HUDEP-2 (cell line): Measurements from ENCODE around the gene GOSR2.
"Not testable (repeated sequence)": the region's sequence is repeated elsewhere in the genome, so short reads cannot be mapped to it uniquely, and the experiment has no call there.

ENCODE experiments used
- DNase-seq, 76 experiments: peaks; one replicate each; lab custom pipeline; 2025; ENCODE audit not compliant: unreplicated experiment in 76 of 76; lab: John Stamatoyannopoulos, UW

GOSR2 gene

DNA sequence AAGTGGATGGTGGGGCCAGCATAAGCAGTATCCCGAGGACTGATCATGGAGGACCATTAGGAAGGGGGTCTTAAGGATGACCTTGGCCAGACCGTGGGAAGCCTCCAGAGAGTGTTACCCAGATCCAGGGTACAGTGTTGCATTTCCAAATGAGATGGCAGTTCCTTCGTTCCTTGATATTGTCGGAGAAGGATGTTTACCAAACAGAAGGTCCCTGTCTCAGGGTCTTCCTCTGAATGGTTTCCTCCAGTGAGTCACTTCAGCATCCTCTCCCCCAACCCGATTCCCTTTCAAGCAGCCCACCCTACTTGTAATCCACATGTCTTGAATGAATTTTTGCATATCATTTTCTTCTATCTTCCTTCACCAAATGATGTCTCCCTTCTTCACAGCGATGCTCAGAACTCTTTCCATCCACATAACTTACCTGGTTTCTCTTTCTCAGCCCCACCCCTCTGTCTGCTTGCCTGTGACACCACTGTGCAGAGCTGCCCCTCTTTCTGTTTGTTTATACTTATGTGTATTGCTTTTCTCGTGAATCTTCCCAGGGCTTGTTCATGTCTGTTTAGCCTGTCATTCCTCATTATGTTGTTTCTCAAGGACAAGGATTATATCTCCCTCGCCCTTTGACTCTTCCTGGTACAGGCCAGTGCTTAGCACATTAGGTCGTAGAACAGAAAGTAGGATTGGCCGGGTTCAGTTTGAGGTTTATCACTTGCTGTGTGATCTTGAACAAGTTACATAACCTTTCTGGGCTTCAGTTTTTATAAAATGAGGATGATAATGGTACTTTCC, 5.7 kb downstream of the GOSR2 start:
- DNase-seq, result no peak

DNA sequence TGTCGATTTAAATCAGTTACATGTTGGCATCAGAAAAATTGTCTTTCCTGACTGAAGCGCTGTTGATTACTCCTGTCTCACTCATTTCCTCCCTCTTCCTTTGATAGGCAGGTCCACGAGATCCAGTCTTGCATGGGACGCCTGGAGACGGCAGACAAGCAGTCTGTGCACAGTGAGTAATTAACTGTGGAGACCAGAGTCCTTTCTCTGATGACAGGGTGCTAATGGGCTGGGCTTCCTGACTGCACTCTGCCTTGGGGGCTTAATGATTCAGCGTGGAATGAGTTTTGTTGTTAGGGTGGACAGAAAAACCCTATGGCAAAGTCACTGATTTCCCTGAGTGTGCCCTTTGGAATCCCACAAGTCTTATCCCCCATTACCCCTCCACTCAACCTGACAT, 6.5 kb downstream of the GOSR2 start:
- DNase-seq, result peak in 6 of 76 experiments; percentile 7 to 40 (median 18)

DNA sequence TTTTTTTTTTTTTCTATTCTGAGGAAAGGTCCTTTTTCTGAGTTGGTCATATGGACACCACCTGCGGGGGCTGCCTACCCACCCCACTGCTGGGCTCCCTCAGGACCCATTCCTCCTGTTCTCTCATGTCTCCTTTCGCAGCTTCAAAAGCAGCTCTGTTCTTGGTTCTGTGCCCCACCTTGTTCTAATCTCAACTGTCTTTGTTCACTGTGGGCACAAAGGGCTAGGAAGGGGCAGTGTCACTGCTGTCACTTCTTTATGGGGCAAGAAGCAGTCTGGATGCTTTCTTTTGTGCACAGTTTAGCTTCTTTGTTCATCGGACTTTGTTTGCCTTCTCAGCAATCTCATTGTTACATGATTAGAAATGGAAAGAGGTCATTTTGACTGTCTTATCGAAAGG, 7.1 kb downstream of the GOSR2 start:
- peak in 9 of 76 experiments; percentile 4 to 25 (median 14) for DNase-seq

DNA sequence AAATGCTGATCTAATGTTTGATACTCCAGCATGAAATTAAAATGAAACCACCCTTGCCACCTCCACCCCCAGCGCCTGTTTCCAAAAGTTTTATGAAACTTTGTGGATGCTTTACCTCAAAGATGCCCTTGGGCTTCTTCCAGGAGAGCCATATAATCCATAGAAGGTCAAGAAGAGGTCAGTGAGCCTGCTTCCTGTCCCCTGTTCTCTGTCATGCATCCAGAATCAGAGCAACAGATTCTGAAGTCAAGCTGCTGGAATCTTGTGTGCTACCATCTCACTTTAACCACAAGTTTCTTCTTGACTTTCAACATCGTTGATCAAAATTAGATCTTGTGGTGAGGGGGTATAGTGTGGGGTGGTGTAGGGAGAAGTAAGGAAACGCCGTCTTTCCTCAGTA, 8.6 kb downstream of the GOSR2 start:
- no peak for DNase-seq

DNA sequence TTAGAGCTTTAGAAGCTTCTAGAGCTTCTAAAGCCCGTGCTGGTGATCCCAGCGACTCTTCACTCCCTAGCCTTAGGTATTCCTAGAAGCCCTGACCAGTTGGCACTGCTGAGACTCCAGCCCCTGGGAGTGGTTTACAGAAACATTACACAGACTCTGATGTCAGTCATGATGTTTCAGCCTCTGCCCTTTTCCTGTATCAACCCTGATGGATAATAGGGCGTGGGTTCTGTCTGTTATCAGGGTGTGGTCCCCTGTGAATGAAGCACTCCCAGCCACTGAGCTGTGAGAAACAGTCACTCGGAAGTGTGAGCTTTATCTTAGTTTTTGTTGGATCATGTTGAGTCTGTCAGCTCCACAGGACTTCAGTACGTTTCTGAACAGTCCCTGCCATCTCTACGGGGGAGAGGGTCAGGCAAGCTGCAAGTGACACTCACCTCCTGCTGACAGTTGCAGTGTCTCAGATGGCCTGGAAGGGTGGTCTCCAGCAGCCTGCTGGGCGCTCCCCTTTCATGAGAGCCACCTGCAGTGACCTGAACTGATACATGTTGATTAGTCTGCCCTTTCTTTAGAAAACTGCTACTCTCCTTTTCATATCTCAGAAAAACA, 12.8 kb downstream of the GOSR2 start:
- DNase-seq, result peak in 73 of 76 experiments; percentile 12 to 92 (median 72)

DNA sequence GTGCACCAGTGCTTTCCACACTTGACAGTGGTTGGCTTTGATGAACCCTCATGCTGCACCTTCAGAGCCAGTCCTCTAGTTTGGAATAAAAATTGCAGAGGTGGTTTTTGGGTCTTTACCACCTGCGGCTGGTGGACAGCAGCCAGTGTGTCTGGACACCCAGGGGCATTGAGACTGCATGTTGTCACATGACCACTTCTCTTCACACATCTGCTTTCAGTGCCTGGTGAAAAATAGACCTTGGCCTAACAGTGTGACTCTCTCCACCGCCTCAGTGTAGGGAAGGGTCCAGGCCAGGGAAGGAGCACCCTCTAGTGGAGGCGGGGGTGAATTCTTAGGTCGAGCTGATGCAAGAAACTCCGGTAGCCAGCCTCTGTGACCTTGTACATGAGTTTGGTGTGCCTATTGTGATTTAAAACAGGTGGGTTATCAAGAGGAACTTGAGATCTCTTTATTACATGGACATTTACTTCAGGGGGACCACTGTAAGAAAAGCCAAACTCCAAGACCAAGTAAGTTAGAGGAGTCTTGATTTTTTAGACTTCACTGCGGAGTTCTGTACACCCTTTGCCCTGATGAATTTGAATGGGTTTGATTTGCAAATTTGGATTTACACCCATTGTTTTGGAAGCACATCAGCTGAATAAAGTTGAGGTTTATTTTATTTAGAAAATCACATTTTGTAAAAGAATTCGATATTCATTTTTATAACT, 17.9 kb downstream of the GOSR2 start:
- peak in 65 of 76 experiments; percentile 22 to 85 (median 57) for DNase-seq

DNA sequence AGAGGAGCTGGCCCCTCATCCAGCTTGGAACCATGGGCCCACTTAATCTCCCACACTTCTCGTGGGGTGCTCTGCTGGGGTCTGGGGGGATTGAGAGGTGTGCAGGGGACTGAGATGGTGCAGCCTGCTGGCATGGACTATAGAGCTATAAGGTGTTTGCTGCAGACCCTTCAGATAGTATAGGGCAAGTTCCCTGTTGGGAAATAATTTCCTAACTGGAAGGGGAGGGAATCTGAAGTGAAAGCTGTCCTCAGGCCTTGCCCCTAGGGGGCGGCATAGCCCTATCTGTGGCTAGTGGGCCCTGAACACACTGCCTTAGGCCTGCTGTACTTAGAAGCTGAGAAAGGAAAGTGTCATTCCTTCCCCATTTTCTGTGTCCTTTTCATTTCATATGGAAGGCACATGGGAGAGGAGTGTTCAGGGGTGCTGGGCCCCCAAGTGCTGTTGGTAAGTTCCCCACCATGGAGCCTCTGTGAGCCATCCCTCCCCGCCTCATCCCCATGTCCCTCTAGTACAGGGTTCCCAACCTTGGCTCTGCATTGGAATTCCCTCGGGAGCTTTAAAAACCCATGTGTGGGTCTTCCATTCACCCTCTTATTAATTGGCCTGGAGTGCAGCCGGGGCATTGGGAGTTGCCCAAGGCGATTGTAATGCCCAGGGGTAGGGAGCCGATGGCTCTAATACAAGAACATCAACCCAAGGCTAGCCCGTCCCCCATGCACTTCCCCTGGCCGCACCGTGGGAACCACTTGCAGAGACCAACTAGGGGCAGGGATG, 19.7 kb downstream of the GOSR2 start:
- DNase-seq, result peak in 57 of 76 experiments; percentile 7 to 67 (median 44)

DNA sequence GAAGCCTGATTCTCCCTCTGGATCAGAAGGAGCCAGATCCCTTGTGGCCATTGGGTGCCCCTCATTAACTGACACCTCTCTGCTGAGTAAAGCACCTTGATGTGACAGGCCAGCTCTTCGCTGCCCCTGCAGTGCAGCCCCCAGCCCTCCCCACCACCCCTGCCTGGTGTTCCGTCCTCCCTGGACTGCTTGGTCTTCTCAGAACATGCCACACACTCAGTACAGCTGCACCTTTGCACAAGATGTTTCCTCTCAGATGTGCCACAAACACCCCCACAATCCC, 20.2 kb downstream of the GOSR2 start:
- DNase-seq, result peak in 1 of 76 experiments; percentile 15

DNA sequence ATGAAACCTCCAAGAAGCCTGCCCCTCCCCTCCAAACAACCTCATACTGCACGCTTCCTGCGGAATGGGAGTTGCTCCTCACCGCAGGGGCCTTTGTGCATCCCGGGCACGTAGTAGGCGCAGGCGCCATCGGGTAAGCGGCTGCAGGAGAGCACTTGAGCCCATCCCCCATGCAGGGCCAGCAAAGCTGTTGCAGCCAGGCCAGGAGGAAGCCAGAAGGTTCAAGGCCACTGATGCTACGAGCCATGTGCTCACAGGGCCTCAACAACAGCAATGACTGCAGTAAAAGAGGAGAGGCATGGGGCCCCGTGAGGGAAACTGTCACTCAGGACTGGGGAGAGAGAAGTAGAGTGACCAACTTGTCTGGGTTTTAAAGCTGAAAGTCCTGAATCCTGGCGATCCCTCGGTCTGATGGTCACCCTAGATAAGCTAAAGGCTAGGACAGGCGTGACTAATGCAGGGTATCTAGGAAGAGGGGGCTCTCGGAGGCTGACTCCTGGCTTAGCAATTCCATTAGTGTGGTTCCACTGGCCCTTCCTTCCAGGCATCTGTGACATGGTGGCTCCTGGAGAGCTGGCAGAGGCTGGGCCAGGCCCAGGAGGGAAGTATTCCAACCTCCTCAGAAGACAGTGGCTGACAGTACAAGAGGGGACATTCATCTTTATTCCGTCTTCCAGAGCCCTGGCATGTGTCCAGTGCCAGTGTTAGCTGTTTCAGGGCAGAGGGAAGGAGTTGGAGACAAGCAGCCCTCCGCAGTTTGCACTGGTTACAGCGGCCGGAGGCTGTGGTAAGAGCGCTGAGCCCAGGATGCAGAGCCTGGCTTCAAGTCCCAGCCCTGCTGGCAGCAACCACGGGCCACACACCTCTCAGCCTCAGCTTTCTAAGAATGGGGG, 20.8 kb downstream of the GOSR2 start:
- peak in 2 of 76 experiments; percentile 4 to 12 for DNase-seq

DNA sequence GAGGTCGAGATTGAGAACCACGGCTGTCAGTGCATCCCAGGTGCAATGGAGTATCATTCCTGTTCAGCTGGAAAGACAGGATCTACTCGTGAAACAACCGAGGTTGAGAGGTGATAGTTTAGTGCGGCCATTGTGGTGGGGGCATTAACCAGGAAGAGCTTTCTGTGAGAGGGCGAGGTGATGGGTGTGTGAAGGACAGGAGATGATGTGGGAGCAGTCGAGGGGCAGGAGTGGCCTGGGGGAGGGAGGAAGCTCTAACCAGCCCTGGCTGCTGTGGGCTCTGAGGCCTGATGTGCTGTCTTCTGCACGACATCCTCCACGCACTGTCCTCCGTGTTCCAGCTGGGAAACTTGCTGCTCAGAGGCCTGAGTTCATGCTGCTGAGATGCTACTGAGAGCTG, 22.0 kb downstream of the GOSR2 start:
- DNase-seq, result no peak

DNA sequence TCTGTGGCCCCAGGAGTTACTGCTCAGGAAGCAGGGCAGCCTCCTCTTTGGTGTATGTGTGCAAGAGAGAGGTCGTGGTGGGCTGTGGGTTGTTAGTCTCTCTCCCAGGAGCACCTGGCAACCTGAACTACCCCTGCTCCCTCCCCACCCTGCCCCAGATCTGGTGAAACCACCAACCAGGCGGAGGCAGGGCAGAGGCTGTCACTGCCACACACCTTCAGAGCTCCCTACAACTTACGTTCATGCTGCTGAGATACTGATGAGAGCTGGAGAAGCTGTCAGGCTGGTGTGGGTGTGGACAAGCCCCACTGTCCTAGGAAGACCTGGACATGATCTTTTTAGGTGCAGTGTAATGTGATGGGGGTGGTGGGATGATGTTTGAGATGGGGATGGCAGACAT, 24.3 kb downstream of the GOSR2 start:
- DNase-seq, result no peak

DNA sequence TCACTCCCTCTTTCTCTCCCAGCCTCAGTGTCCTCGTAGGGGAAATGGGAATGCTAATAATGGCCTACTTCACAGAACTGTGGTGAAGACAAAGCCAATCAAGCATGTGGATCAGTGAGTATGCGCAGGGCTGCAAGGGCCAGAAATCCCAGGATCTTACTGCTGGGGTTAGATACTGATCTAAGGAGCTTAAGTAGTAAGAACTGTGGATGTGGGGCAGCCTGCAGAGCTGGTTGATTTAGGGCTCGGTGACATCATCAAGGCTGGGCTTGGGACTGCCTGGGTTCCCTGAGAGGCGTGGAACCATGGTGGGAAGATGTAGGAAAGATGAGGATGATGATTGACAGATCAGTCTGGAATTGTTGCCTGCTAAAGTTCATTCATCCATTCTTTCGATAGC, 25.6 kb downstream of the GOSR2 start:
- no peak for DNase-seq

DNA sequence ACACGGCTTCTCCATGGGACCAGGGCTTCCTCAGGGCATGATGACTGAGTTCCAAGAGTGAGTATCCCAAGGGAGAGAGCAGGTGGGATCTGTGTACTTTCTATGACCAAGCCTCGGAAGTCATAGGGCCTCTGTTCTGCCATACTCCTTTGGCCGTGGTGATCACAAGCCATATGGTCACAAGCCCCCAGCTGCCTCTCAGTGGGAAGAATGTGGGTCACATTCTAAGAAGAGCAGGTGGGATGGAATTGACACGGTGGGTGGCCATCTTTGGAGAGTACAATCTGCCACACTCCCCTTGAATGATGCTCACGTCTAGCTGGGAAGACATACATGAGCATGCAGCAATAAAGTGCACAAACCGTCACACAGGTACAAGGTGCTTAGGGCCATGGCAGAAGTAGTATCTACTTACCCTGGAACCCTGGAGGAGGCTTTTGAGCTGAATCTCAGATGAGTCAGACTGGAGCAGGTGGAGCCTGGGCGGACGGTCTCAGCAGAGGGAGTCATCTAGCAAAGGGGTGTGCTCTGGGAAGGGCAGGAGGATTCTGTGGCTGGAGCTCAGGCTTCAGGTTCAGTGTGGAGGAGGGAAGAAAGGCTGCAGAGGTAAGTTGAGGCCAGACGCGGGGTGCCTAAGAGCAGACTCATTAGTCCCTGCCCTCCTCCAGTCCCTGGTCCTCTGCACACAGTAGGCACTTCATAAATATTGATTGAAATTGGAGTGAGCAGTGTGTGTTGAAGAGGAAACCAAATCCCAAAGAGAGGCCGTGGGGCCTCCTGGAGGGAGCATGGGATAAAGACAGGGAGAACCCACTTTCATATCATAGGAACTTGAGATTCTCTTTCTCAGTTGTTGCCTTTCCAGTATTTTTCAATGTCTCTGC, 26.6 kb downstream of the GOSR2 start:
- DNase-seq, result no peak

DNA sequence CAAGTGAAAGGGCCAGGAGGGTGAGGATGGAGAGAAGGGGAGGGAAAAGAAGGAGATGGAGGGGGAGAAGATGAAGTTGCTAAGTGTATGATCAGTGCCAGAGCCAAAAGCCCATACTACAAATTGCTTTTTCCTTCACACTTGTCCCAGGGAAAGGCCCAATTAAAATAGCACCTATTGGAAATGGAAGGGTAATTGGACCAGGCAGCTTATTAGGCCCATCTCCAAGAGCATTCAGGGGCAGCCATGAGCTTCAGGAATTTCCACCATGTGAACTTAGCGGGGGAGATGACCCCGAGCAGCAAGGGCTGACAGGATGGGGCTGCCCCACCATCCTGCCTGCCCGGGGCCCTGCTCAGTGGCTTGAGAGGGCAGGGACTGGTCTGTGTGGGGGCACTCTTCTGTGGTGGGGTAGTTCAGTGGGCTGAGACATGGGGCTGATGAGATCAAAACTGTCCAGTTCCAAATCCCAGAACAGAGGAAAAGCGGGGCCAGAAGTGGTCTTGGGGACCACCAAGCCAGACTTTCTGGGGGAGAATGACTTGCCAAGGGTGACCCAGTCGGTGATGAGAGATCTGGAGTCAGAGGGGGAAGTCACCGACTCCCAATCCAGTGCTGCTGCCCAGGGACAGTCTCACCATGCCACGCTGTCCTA, 27.5 kb downstream of the GOSR2 start:
- DNase-seq, result no peak

DNA sequence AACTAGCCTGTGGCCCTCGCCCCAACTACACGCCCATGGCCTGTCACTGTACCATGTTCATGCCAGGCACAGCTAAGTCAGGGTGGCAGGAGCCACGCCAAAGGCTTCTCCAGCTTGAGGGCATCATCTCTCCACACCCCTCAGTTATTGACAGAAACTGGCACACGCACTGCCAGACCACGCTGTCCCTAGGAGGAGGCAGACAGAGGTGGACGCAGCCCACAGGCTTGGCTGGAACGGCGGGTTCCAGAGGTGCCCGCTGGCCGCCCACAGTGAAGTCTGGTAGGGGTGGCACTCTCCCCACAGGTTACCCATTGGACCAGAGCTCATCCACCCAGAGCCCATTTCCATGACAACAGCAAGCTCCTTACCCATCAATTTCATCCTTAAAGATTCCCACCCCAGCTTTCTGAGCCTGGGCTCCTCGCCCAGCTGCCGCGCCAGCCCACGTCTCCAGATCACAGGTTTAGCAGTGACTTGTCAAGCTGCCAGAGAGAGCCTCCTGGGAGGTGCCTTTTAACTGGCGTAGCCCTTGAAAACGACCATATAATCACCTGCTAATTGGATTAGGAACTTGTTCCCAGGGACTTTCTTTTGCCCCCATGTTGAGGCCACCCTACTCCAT, 28.1 kb downstream of the GOSR2 start:
- no peak for DNase-seq

DNA sequence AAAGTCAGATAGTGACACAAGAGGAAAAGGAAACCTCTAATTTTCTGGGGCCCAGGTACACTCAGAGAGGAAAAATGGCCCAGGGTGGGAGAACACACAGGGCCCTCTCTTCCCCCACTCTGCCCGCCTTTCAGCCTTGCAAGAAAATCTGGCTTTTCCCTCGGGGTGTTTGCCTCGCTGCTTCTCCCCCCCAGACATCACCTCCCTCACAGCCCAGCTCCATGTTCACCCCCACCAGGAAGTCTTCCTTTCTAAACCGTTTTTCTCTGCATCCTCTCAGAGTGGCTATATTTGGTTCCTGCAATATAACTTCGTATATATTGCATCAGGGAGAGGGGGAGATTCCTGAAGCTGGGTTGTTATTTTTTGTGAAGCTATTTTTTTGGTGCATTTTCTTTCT, 28.7 kb downstream of the GOSR2 start:
- no peak for DNase-seq

DNA sequence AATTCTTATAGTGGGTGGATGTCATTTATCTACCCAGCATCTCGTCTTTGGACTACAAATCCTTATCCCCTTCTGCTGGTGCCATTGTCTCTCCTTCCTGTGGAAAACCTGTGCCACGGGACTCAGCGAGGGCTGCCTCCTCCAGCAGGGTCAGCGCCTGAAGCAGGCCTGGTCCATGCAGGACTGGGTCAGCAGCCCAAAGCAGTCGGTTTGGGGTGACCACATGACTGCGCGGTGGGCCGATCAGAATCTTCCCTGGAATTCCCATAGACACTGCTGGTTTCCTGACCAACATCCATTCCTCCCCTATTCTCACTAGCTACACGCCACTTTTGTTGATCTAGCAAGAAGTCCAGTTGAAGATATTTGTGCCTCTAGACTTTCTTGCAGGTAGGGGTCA, 29.2 kb downstream of the GOSR2 start:
- no peak for DNase-seq

DNA sequence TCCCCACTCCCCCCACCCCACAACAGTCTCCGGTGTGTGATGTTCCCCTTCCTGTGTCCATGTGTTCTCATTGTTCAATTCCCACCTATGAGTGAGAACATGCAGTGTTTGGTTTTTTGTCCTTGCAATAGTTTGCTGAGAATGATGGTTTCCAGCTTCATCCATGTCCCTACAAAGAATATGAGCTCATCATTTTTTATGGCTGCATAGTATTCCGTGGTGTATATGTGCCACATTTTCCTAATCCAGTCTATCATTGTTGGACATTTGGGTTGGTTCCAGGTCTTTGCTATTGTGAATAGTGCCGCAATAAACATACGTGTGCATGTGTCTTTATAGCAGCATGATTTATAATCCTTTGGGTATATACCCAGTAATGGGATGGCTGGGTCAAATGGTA, 30.2 kb downstream of the GOSR2 start:
- not testable (repeated sequence) for DNase-seq
